K562 treated with DMSO at 1 percent for 48 hours (cell line): ENCODE results near the gene SSTR5. TPM values are rescaled to one million over a fixed set of nuclear protein-coding genes. Genes with fewer than 3 reads are reported as not detected.

ENCODE experiments used
- total RNA-seq: library from RNA; unstranded; fragments of 300-600 nt; gene quantifications from 2 replicates; pipeline ENCODE4 v1.2.3, GENCODE V29; 2022; ENCODE audit warnings: low replicate concordance; ENCODE audit errors: extremely low read depth

SSTR5 gene
- total RNA-seq: not detected in 2 replicates

DNA sequence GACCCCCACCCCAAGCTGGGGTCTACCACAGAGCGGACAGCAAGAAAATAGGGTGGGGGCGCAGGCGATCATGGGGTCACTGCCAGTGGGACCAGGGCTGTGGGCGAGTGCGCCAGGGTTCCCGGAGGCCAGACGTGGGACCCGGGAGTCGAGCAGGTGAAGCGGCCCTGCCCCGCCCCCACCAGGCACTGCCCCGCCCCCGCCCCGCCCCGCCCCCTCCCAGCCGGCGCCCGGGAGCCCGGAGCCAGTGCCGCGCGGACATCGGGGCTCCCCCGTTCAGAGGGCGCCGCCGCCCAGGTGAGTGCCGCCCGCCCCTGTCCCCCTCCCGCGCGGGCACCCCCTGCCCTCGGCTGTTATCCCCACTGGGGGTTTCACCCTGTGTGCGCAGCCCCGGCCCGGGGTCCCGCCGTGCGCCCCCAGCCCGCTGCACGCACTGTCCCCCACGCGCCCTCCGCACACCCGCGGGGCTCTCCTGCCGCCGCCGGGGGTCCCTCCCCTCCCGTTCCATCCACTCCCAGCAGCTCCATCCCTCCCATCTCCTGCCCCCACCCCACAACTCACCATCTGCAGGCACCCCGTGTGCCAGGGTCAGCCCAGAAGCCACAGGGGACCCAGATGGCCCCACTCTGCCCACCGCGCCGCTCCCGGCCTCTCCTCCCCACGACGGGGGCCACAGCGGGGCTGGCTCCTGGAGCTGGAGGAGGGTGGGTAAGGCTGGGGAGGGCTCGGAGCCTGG, at the start of gene SSTR5:
Gene SSTR5 (plus strand): TSS at position 222 of the 736 bp plus-strand sequence. CDS start 6,122 bp downstream, outside the sequence.

DNA sequence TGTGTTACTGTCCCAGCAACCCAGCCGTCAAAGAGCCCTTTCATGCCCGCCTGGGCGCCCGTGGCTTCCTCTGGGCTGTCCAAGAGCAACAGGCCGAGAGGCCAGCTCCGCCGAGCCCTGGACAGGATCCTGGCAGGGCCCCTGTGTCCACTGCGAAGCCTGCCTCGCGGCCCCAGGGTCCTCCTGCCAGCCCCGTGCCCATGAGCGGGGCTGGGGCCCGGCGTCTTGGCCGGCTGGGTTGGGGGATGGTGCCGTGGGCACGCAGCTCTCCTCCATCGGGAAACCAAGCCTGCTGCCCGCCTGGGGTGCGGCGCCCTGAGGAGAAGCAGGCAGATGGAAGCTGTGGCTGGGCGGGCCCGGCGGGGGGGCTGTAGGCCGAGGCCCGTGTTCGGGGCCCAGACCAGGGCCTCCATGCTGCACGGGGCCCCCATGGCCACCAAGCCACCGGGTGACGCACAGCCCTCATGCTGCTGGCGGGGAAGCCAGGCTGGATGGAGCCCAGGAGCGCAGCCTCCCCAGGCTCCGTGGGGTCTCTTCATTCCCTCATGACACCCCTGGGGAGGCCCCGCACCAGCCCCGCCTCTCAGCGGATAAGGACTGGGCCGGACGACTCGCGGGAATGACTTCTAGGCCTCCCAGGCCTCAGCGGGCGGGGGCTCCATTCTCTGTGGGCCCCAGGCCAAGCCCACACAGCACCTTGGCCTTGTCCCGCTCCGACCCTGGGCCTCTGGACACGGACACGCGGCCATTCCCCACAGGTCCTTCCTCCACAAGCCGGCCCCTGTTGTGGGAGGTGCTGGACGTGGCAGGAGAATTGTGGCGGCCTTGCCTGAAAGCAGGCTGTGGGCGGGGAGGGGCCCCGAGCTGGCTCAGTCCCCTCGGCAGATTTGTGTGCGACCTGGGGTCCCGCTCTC, 23.9 kb downstream of the SSTR5 start, which contains the start of gene C1QTNF8:
Gene C1QTNF8 (minus strand): TSS at position 76 of the 914 bp plus-strand sequence. CDS start 1,322 bp downstream, outside the sequence.

Other genes starting within 250 kb of the SSTR5 start
- not detected in 2 replicates for gene LMF1, start 101.8 kb upstream of the SSTR5 start, total RNA-seq
- not detected in 2 replicates for gene SOX8, start 91.0 kb upstream of the SSTR5 start, total RNA-seq
- not detected in 2 replicates for gene C1QTNF8, start 23.5 kb downstream of the SSTR5 start, total RNA-seq
- gene CACNA1H, start 80.4 kb downstream of the SSTR5 start, total RNA-seq: not detected in 2 replicates
- not detected in 2 replicates for gene TPSG1, start 152.5 kb downstream of the SSTR5 start, total RNA-seq
- gene TPSB2, start 157.4 kb downstream of the SSTR5 start, total RNA-seq: not detected in 2 replicates
- not detected in 2 replicates for gene TPSAB1, start 168.0 kb downstream of the SSTR5 start, total RNA-seq
- gene TPSD1, start 183.3 kb downstream of the SSTR5 start, total RNA-seq: not detected in 2 replicates
- not detected in 2 replicates for gene UBE2I, start 236.9 kb downstream of the SSTR5 start, total RNA-seq